GM20000 (cell line): ENCODE measurements around the gene MASP2.

Experiments
- DNase-seq: peaks from one replicate; pipeline ENCODE4 v3.0.0; 2012; ENCODE audit warnings: low spot score
- CTCF ChIP-seq: IDR thresholded peaks from 2 replicates; pipeline ENCODE4 v1.5.1; 2012; ENCODE audit warnings: mild to moderate bottlenecking, control low read depth; ENCODE audit errors: extremely low read depth, missing control alignments

MASP2 gene

GRCh38 chr1:11046270-11046566 lies 821 bp downstream of the MASP2 start:
- TF ChIP-seq CTCF: no peak
- DNase-seq: no peak

- no peak for TF ChIP-seq CTCF
- no peak for DNase-seq
Observed at GRCh38 chr1:11045428-11046269, 1.4 kb downstream of the MASP2 start.

GRCh38 chr1:11044849-11045427 lies 2.1 kb downstream of the MASP2 start:
- no peak for DNase-seq
- no peak for TF ChIP-seq CTCF

- DNase-seq: no peak
- TF ChIP-seq CTCF: no peak
Observed at GRCh38 chr1:11044086-11044848, 2.8 kb downstream of the MASP2 start.

GRCh38 chr1:11042995-11043874 lies 3.8 kb downstream of the MASP2 start:
- TF ChIP-seq CTCF: no peak
- DNase-seq: no peak

GRCh38 chr1:11042065-11042464 lies 5.0 kb downstream of the MASP2 start:
- no peak for DNase-seq
- no peak for TF ChIP-seq CTCF
